ENCODE measurements around the gene CACHD1.

- no peak for TF ChIP-seq EZH2phosphoT487 (conservative IDR thresholded peaks at IDR 0.05; ENCODE audit: low read length)
- TF ChIP-seq, protein P1, sequence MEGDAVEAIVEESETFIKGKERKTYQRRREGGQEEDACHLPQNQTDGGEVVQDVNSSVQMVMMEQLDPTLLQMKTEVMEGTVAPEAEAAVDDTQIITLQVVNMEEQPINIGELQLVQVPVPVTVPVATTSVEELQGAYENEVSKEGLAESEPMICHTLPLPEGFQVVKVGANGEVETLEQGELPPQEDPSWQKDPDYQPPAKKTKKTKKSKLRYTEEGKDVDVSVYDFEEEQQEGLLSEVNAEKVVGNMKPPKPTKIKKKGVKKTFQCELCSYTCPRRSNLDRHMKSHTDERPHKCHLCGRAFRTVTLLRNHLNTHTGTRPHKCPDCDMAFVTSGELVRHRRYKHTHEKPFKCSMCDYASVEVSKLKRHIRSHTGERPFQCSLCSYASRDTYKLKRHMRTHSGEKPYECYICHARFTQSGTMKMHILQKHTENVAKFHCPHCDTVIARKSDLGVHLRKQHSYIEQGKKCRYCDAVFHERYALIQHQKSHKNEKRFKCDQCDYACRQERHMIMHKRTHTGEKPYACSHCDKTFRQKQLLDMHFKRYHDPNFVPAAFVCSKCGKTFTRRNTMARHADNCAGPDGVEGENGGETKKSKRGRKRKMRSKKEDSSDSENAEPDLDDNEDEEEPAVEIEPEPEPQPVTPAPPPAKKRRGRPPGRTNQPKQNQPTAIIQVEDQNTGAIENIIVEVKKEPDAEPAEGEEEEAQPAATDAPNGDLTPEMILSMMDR (IDR thresholded peaks at IDR 0.05; ENCODE audit: insufficient read depth, low read length, poor library complexity, severe bottlenecking) = no peak
Observed at GRCh38 chr1:64685217-64685616, 215.3 kb downstream of the CACHD1 start.

Data from SU-DHL-6 (cell line).